WTC11 (cell line): ENCODE measurements around the gene LRRIQ4. TPM values are rescaled to one million over a fixed set of nuclear protein-coding genes. Genes with fewer than 3 reads are reported as not detected.

Experiments
- ATAC-seq: fragments of 200-7000 bp; cut with Tn5 transposase; 2 replicates; pipeline ENCODE4 v1.10.0; 2021; ENCODE audit warnings: mild to moderate bottlenecking, moderate library complexity
- CTCF ChIA-PET: fragments of 300-600 bp; sonication (Branson Sonifier 250); formaldehyde crosslinking; loops from one replicate; lab custom pipeline; 2021; ENCODE audit warnings: antibody characterized with exemption; lab: Charles Lee
- POLR2A ChIA-PET: fragments of 350-600 bp; sonication (Branson Sonifier 250); formaldehyde crosslinking; loops from one replicate; lab custom pipeline; 2021; ENCODE audit warnings: antibody characterized with exemption; lab: Charles Lee
- DNase-seq: peaks from one replicate; pipeline ENCODE4 v3.0.0; 2021; ENCODE audit warnings: low spot score
- H3K27ac Mint-ChIP-seq: 2 replicates; pipeline ENCODE4 v1.8.0; 2021; ENCODE audit warnings: mixed read lengths
- H3K27me3 Mint-ChIP-seq: 2 replicates; pipeline ENCODE4 v1.8.0; 2021; ENCODE audit warnings: low read depth, mild to moderate bottlenecking, moderate library complexity, mixed read lengths
- H3K36me3 Mint-ChIP-seq: 2 replicates; pipeline ENCODE4 v1.8.0; 2021; ENCODE audit warnings: mixed read lengths
- H3K4me1 Mint-ChIP-seq: 2 replicates; pipeline ENCODE4 v1.8.0; 2022; ENCODE audit warnings: mixed read lengths
- H3K4me3 Mint-ChIP-seq: 2 replicates; pipeline ENCODE4 v1.8.0; 2021; ENCODE audit warnings: mild to moderate bottlenecking, moderate library complexity, mixed read lengths
- H3K9me3 Mint-ChIP-seq: 2 replicates; pipeline ENCODE4 v1.8.0; 2021; ENCODE audit warnings: mixed read lengths
- CREM ChIP-seq: sonication (generic); formaldehyde crosslinking; IDR thresholded peaks from 2 replicates; pipeline ENCODE4 v1.8.1; 2022; ENCODE audit warnings: mild to moderate bottlenecking, missing genetic modification reagents, moderate library complexity
- ESRRA ChIP-seq: sonication (generic); formaldehyde crosslinking; IDR thresholded peaks from 2 replicates; pipeline ENCODE4 v1.8.1; 2022; ENCODE audit warnings: mild to moderate bottlenecking, missing genetic modification reagents, borderline replicate concordance
- MYBL2 ChIP-seq: sonication (generic); formaldehyde crosslinking; IDR thresholded peaks from 2 replicates; pipeline ENCODE4 v1.8.1; 2023; ENCODE audit warnings: mild to moderate bottlenecking, moderate library complexity, missing genetic modification reagents
- NR2C2 ChIP-seq: sonication (generic); formaldehyde crosslinking; IDR thresholded peaks from 2 replicates; pipeline ENCODE4 v1.8.0; 2022; ENCODE audit warnings: mild to moderate bottlenecking, missing genetic modification reagents
- OVOL2 ChIP-seq: fragments of 250-450 bp; sonication (Bioruptor Pico); IDR thresholded peaks from 2 replicates; pipeline ENCODE4 v1.9.0; 2021; ENCODE audit warnings: mild to moderate bottlenecking, borderline replicate concordance
- RELA ChIP-seq: sonication (generic); formaldehyde crosslinking; IDR thresholded peaks from 2 replicates; pipeline ENCODE4 v1.8.1; 2022; ENCODE audit warnings: missing genetic modification reagents, mild to moderate bottlenecking, borderline replicate concordance
- RORB ChIP-seq: fragments of 250-450 bp; sonication (Bioruptor Pico); IDR thresholded peaks from 2 replicates; pipeline ENCODE4 v1.9.0; 2021; ENCODE audit warnings: mild to moderate bottlenecking
- SMAD3 ChIP-seq: sonication (generic); formaldehyde crosslinking; IDR thresholded peaks from 2 replicates; pipeline ENCODE4 v1.8.0; 2022; ENCODE audit warnings: missing genetic modification reagents, mild to moderate bottlenecking, borderline replicate concordance
- TCF7 ChIP-seq: sonication (generic); formaldehyde crosslinking; IDR thresholded peaks from 2 replicates; pipeline ENCODE4 v1.8.0; 2022; ENCODE audit warnings: mild to moderate bottlenecking, low read depth, missing genetic modification reagents, moderate library complexity
- TEAD1 ChIP-seq: sonication (generic); formaldehyde crosslinking; IDR thresholded peaks from 2 replicates; pipeline ENCODE4 v1.8.0; 2022; ENCODE audit warnings: mild to moderate bottlenecking, missing genetic modification reagents
- ZBTB21 ChIP-seq: sonication (generic); formaldehyde crosslinking; IDR thresholded peaks from 2 replicates; pipeline ENCODE4 v1.8.1; 2023; ENCODE audit warnings: mild to moderate bottlenecking, missing genetic modification reagents, borderline replicate concordance
- ZNF121 ChIP-seq: sonication (generic); formaldehyde crosslinking; IDR thresholded peaks from 2 replicates; pipeline ENCODE4 v1.8.0; 2023; ENCODE audit warnings: missing genetic modification reagents
- ZNF232 ChIP-seq: sonication (generic); formaldehyde crosslinking; IDR thresholded peaks from 2 replicates; pipeline ENCODE4 v1.8.0; 2022; ENCODE audit warnings: mild to moderate bottlenecking, missing genetic modification reagents
- ZNF263 ChIP-seq: sonication (generic); formaldehyde crosslinking; IDR thresholded peaks from 2 replicates; pipeline ENCODE4 v1.8.1; 2022; ENCODE audit warnings: low read depth, mild to moderate bottlenecking, moderate library complexity, missing genetic modification reagents
- ZNF317 ChIP-seq: sonication (generic); formaldehyde crosslinking; IDR thresholded peaks from 2 replicates; pipeline ENCODE4 v1.8.1; 2023; ENCODE audit warnings: low read depth, mild to moderate bottlenecking, moderate library complexity, missing genetic modification reagents, borderline replicate concordance
- total RNA-seq: library from RNA; stranded (reverse); gene quantifications from 3 replicates; pipeline ENCODE4 v1.2.3, GENCODE V29; 2021
- TF ChIP-seq, protein P1 (sequence below): sonication (generic); formaldehyde crosslinking; IDR thresholded peaks from 2 replicates; pipeline ENCODE4 v1.8.1; 2022; ENCODE audit warnings: missing genetic modification reagents, borderline replicate concordance
- TF ChIP-seq, protein P2 (sequence below): sonication (generic); formaldehyde crosslinking; IDR thresholded peaks from 2 replicates; pipeline ENCODE4 v1.8.1; 2022; ENCODE audit warnings: mild to moderate bottlenecking, missing genetic modification reagents, moderate library complexity, borderline replicate concordance
- TF ChIP-seq, protein P3 (sequence below): sonication (generic); formaldehyde crosslinking; IDR thresholded peaks from 2 replicates; pipeline ENCODE4 v1.8.1; 2022; ENCODE audit warnings: mild to moderate bottlenecking, moderate library complexity, missing genetic modification reagents
- TF ChIP-seq, protein P4 (sequence below): sonication (generic); formaldehyde crosslinking; IDR thresholded peaks from 2 replicates; pipeline ENCODE4 v1.8.0; 2022; ENCODE audit warnings: mild to moderate bottlenecking, missing genetic modification reagents
- TF ChIP-seq, protein P5 (sequence below): sonication (generic); formaldehyde crosslinking; IDR thresholded peaks from 2 replicates; pipeline ENCODE4 v1.8.1; 2023; ENCODE audit warnings: mild to moderate bottlenecking, missing genetic modification reagents
- TF ChIP-seq, protein P6 (sequence below): sonication (generic); formaldehyde crosslinking; IDR thresholded peaks from 2 replicates; pipeline ENCODE4 v1.8.1; 2023; ENCODE audit warnings: mild to moderate bottlenecking, missing genetic modification reagents
- TF ChIP-seq, protein P7 (sequence below): sonication (generic); formaldehyde crosslinking; conservative IDR thresholded peaks from 2 replicates; pipeline ENCODE4 v1.8.1; 2022; ENCODE audit warnings: mild to moderate bottlenecking, missing genetic modification reagents

The LRRIQ4 gene
- total RNA-seq, 1 experiment from 2014 or later = 0.09 TPM

DNA sequence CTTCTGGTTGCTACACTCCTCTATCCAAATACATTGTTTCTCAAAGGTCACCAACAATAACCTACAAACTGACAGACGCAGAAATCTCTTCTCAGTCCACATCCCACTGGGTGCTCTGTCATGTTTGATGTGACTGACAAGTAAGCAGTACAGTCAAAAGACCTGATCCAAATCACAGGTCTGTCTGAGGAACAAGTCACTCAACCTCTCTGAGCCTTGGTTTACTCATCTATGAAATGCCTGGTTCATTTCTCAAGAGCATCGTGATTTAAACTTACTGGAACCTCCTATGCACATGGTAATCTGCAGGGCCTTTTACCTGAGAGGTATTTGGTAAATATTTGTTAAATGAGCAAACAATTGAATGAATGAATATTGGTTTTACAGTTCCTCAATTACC lies 51.6 kb downstream of the LRRIQ4 start (continued):
- TF ChIP-seq, protein P1, sequence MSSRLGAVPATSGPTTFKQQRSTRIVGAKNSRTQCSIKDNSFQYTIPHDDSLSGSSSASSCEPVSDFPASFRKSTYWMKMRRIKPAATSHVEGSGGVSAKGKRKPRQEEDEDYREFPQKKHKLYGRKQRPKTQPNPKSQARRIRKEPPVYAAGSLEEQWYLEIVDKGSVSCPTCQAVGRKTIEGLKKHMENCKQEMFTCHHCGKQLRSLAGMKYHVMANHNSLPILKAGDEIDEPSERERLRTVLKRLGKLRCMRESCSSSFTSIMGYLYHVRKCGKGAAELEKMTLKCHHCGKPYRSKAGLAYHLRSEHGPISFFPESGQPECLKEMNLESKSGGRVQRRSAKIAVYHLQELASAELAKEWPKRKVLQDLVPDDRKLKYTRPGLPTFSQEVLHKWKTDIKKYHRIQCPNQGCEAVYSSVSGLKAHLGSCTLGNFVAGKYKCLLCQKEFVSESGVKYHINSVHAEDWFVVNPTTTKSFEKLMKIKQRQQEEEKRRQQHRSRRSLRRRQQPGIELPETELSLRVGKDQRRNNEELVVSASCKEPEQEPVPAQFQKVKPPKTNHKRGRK (CRISPR knock-in tag) = no peak
- TF ChIP-seq ZBTB21 (CRISPR knock-in tag) (no peak), RELA (CRISPR knock-in tag) (no peak), ESRRA (CRISPR knock-in tag) (no peak), CREM (CRISPR knock-in tag) (no peak), MYBL2 (no peak)
- TF ChIP-seq, protein P2, sequence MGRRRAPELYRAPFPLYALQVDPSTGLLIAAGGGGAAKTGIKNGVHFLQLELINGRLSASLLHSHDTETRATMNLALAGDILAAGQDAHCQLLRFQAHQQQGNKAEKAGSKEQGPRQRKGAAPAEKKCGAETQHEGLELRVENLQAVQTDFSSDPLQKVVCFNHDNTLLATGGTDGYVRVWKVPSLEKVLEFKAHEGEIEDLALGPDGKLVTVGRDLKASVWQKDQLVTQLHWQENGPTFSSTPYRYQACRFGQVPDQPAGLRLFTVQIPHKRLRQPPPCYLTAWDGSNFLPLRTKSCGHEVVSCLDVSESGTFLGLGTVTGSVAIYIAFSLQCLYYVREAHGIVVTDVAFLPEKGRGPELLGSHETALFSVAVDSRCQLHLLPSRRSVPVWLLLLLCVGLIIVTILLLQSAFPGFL (CRISPR knock-in tag) = no peak
- TF ChIP-seq, protein P3, sequence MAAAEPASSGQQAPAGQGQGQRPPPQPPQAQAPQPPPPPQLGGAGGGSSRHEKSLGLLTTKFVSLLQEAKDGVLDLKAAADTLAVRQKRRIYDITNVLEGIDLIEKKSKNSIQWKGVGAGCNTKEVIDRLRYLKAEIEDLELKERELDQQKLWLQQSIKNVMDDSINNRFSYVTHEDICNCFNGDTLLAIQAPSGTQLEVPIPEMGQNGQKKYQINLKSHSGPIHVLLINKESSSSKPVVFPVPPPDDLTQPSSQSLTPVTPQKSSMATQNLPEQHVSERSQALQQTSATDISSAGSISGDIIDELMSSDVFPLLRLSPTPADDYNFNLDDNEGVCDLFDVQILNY (CRISPR knock-in tag) = no peak
- TF ChIP-seq, protein P4, sequence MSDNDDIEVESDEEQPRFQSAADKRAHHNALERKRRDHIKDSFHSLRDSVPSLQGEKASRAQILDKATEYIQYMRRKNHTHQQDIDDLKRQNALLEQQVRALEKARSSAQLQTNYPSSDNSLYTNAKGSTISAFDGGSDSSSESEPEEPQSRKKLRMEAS (CRISPR knock-in tag) = no peak

DNA sequence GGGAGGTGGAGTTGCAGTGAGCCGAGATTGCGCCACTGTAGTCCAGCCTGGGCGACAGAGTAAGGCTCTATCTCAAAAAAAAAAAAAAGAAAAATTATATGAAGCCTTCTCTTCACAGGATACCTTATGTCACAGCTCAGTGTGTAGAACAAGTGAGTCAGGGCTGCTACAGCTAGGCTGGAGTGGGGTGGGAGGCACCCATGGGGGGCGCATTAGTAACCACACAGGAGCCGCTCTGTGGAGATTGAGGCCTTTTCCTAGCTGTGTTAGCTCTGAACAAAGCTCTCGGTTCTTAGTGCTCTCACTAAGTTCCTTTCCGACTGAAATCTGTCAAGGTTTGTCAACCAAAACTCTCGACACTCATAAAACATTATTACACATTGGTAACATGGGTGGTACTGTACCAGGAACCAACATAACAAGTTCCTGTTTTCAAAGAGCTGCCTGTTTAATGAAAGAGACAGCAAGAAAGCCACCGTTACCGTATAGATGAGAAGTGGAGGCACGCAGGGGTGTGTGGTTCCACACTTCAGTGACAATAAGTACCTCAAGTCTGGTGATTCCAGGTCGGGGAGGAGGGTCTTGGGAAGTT lies 52.6 kb downstream of the LRRIQ4 start:
- Mint-ChIP-seq H3K4me3 (no peak overlapping the region), H3K4me1 (peaks cover 17% of the 10 kb centered on the region), H3K27me3 (no peaks in the 10 kb centered on the region), H3K27ac (no peak overlapping the region), H3K36me3 (no peaks in the 10 kb centered on the region), H3K9me3 (no peaks in the 10 kb centered on the region)
- ATAC-seq = no peak
- DNase-seq = no peak
- ChIA-PET CTCF (no interaction called here), POLR2A (no interaction called here)
- TF ChIP-seq TCF7 (CRISPR knock-in tag) = no peak
- TF ChIP-seq ZBTB21 (CRISPR knock-in tag) = no peak
- TF ChIP-seq, protein P2 (CRISPR knock-in tag) = no peak
- TF ChIP-seq, protein P5, sequence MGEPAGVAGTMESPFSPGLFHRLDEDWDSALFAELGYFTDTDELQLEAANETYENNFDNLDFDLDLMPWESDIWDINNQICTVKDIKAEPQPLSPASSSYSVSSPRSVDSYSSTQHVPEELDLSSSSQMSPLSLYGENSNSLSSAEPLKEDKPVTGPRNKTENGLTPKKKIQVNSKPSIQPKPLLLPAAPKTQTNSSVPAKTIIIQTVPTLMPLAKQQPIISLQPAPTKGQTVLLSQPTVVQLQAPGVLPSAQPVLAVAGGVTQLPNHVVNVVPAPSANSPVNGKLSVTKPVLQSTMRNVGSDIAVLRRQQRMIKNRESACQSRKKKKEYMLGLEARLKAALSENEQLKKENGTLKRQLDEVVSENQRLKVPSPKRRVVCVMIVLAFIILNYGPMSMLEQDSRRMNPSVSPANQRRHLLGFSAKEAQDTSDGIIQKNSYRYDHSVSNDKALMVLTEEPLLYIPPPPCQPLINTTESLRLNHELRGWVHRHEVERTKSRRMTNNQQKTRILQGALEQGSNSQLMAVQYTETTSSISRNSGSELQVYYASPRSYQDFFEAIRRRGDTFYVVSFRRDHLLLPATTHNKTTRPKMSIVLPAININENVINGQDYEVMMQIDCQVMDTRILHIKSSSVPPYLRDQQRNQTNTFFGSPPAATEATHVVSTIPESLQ (CRISPR knock-in tag) = no peak
- TF ChIP-seq NR2C2 = no peak
- TF ChIP-seq MYBL2 = no peak

DNA sequence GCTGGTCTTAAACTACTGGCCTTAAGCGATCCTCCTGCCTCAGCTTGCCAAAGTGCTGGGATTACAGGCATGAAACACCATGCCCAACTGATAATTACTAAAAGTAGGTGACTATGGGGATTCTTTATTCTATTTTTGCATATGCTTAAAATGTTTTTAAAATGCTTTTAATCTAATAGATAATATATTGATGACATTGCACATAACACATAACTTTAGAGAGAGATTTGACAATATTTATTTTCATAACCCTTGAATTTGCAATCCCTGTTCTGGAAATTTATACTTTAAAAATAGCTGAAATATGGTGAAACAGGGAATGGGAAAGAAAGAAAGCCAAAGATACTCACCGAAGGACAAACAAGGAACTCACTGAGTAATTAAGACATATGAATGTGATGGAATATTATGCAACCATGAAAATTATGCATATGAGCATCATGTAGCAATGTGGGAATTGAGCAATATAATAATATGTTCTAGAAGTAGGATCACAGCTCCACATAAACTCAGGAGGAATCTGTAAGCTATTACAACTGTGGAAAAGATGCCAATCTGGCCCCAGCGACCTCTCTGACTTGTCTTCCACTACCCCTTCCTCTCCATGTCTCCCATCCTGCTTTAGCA lies 55.0 kb downstream of the LRRIQ4 start:
- Mint-ChIP-seq H3K4me1 (peaks cover 12% of the 10 kb centered on the region), H3K9me3 (no peaks in the 10 kb centered on the region), H3K27me3 (no peaks in the 10 kb centered on the region), H3K27ac (no peak overlapping the region), H3K4me3 (no peak overlapping the region), H3K36me3 (no peaks in the 10 kb centered on the region)
- DNase-seq (no peak), ATAC-seq (no peak)
- ChIA-PET POLR2A (no interaction called here), CTCF (interaction anchor here (0.7 to 1.7 kb wide), 2 partner anchors 10 to 98 kb away, joined by 3 read pairs; no protein-coding TSS in a partner anchor)
- no peak for TF ChIP-seq ZNF121 (CRISPR knock-in tag)
- TF ChIP-seq, protein P6, sequence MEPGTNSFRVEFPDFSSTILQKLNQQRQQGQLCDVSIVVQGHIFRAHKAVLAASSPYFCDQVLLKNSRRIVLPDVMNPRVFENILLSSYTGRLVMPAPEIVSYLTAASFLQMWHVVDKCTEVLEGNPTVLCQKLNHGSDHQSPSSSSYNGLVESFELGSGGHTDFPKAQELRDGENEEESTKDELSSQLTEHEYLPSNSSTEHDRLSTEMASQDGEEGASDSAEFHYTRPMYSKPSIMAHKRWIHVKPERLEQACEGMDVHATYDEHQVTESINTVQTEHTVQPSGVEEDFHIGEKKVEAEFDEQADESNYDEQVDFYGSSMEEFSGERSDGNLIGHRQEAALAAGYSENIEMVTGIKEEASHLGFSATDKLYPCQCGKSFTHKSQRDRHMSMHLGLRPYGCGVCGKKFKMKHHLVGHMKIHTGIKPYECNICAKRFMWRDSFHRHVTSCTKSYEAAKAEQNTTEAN (CRISPR knock-in tag) = no peak
- TF ChIP-seq ZNF317 (CRISPR knock-in tag) = no peak
- no peak for TF ChIP-seq TEAD1
- no peak for TF ChIP-seq ZNF263 (CRISPR knock-in tag)
- TF ChIP-seq, protein P7, sequence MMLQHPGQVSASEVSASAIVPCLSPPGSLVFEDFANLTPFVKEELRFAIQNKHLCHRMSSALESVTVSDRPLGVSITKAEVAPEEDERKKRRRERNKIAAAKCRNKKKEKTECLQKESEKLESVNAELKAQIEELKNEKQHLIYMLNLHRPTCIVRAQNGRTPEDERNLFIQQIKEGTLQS (CRISPR knock-in tag) = no peak
- no peak for TF ChIP-seq OVOL2 (CRISPR knock-in tag)
- no peak for TF ChIP-seq SMAD3
- TF ChIP-seq RORB (CRISPR knock-in tag) = no peak
- TF ChIP-seq ZNF232 = no peak
- TF ChIP-seq TCF7 (CRISPR knock-in tag) = no peak
